GM12801 (cell line): ENCODE measurements around the gene GSTO2.

ENCODE experiments used
- CTCF ChIP-seq: IDR thresholded peaks from one replicate; pipeline ENCODE4 v1.5.1; 2011; ENCODE audit warnings: control low read depth; ENCODE audit not compliant: insufficient read length; ENCODE audit errors: extremely low read depth

The GSTO2 gene

GRCh38 chr10:104276192-104276591 is 7.2 kb downstream of the GSTO2 start:
- no peak for TF ChIP-seq CTCF

- TF ChIP-seq CTCF = no peak
These were observed 8.8 kb downstream of the GSTO2 start for GRCh38 chr10:104277785-104278184.

- no peak for TF ChIP-seq CTCF
These were observed 10.7 kb downstream of the GSTO2 start for GRCh38 chr10:104279550-104280259.

GRCh38 chr10:104281694-104282093 is 12.7 kb downstream of the GSTO2 start:
- no peak for TF ChIP-seq CTCF

GRCh38 chr10:104284846-104285245 is 15.9 kb downstream of the GSTO2 start:
- no peak for TF ChIP-seq CTCF

GRCh38 chr10:104286939-104287338 is 18.0 kb downstream of the GSTO2 start:
- TF ChIP-seq CTCF = no peak

- no peak for TF ChIP-seq CTCF
These were observed 19.4 kb downstream of the GSTO2 start for GRCh38 chr10:104288355-104288754.
